D341Med (cell line): ENCODE data around the gene UBE2V1.

ENCODE experiments used
- DNase-seq: peaks from one replicate; pipeline ENCODE4 v3.0.0; 2012; ENCODE audit warnings: low spot score

The UBE2V1 gene

GRCh38 chr20:50043573-50044352 lies 69.2 kb downstream of the UBE2V1 start:
- DNase-seq = no peak

DNA sequence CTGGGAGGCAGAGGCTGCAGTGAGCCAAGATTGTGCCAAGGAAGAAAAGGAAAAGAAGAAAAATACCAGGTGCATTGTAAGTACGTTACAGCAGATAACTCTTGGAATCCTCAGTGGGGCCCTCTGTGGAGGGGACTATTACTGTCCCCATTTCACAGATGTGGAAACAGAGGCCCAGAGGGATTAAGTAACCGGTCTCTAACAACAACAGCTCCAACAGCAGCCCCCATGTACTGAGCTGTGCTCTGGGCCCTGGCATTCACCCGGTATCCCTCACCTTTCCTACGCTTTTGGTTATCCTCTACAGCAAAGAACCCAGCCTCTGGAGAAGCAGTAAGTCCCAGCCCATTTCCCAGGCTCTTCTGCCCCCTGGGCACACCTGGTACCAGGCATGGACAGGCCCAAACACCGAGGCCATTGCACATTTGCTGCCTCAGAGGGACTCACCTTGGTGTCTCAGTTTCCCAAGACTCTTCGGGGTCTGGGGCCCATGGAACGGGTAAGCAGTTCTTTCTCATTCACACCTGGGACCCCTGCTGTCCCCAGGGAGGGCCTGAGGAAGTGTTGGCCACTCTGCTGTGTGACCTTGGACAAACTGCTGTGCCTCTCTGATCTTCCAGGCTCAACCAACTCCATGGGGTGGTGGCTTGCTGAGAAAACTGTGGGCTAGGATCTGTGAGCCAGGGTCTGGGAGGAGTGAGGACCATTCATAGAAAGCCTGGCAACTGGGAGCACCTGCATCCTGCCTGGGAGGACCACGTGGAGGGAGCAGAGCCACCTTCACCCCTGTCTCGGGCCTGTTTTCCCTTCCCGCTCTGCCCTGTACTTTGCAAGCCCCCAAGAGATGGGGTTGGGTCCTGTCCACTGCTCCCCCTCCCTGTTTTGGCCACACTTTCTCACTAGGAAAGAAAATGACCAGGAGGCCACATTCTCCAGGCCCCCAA lies 70.3 kb downstream of the UBE2V1 start:
- DNase-seq = no peak

- DNase-seq = no peak
Observed at GRCh38 chr20:50041246-50041873, 71.6 kb downstream of the UBE2V1 start.

DNA sequence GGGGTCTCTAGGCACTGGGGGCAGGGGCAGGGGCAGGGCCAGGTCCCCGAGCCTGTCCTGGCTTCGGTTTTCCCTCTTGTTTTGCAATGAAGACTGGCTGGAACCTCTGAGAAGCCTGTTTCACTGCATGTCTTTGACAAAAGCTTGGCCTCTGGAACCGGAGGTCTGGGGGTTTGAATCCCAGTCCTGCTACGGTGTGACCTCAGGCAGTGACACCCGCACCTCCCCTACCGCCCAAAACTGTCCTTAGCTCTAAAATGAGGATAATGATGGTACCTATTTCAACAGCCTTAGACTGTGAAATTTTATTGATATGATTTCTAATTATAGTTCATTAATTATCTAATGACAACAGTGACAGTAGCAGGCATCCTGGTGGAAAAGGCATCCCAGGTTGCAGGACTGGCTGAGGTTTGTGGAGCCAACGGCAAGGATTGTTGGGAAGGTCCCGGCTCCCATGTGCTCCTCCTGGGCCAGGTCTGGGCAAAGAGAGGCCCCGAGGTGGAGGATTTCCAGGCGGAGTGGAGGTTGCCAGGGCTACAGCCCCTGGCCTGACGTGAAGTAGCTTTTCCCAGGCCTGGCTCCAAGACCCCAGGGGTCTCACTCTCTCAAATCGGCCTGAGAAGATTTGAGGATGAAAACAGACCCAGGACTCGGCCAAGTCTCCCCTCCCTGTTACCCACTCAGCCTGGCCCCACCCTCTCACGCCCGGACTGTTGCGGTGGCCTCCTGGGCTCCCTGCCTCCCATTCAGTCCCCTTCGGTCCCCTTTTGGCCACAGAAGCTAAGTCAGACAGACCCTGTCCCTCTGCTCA lies 72.3 kb downstream of the UBE2V1 start:
- DNase-seq = no peak

DNA sequence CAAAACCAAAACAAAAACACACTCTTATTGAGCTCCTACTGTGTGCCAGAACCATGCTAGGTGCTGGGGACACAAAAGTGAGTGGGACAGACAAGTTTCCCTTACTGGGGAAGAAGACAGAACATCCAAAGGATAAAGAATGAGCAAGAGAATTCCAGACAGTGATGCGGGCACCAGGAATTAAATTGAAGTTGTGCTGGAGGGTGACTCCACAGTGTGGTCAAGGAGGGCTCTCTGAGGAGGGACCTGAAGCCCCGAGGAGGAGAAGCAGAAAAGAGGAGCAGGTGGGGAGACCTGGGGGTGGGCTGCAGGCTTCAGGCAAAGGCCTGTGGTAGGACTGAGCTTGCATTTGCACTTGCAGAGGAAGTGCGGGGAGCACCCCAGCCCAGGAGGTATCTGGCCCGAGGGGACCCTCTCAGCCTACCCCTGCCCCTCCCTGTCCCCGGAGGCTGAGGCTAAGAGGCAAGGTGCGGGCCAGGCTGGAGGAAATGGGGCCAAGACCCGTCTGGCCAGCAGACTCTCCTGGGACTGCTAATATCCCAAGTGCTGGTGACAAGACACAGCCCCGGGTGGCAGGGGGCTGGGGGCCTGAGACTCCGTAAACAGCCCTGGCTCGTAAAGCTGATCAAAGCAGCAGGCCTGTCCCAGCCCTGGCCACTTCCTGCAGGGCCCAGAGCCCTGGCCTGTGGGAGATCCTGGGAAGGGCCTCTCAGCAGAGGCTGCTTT lies 73.1 kb downstream of the UBE2V1 start:
- DNase-seq = no peak

DNA sequence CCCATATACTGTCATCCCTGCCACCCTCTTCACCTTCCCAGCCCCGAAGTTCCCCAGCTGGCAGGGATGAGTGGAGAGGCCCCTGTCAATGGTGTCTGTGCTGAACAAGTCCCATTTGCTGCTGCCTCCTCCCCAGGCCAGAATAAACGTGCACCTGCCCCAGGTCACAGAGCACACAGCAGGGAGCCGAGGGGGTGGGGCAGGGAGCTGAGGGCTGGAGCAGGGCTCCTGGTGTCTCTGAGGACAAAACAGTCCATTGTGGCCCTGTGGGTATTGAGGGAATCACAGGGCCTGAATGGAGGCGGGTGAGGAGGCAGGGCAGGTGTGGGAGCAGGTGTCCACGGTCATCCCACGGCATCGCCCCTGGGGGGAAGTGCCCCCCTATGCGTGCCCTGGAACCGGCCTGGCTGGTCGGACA lies 74.4 kb downstream of the UBE2V1 start:
- no peak for DNase-seq

- no peak for DNase-seq
Observed at GRCh38 chr20:50038169-50038568, 74.8 kb downstream of the UBE2V1 start.

DNA sequence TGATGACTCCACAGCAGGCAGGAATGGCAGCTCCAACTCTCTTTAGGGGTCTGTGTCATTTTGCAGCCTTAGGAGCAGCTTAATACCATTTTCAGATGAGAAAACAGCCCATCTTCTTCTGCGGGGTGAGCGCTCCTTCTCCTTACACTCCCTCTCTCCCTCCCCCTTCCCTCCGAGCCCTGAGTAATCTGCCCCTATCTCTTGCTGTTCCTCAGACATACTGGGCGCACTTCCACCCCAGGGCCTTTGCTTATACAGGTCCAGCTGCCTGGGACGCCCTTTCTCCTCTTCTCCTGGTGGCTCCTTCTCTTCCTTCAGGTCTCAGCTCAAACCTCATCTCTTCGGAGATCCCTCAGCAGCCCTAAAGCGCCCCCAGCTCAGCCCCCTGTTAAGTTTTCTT lies 75.4 kb downstream of the UBE2V1 start:
- DNase-seq = no peak

DNA sequence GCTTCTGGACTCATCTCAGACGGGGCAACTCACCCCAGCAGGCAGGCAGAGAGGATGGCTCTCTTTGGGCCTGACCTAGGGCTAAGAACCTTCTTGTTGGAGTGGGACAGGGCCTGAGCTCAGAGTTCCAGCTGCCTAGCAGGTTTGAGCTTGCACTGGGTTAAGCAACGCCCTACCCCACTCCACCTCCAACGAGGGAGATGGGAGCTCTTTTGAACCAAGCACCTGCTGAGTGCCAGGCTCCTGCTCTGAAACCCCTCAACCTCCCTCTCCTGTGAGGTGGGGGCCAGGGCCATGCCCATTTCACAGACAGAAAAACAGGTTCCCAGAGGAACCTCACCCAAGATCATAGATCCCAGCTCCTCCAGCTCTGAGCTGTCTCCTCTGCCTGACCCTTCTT lies 75.8 kb downstream of the UBE2V1 start:
- no peak for DNase-seq

- DNase-seq = no peak
Observed at GRCh38 chr20:50036703-50037102, 76.2 kb downstream of the UBE2V1 start.

GRCh38 chr20:50034567-50035180 lies 78.3 kb downstream of the UBE2V1 start:
- DNase-seq = no peak

- no peak for DNase-seq
Observed at GRCh38 chr20:50032955-50033666, 79.8 kb downstream of the UBE2V1 start.
